Loucy (cell line): Measurements from ENCODE around the gene GADD45B.

Experiments used
- EZH2phosphoT487 ChIP-seq: fragments of 200-600 bp; IDR thresholded peaks from 2 replicates; pipeline ENCODE4 v1.6.1; 2018; ENCODE audit warnings: antibody characterized with exemption, mild to moderate bottlenecking, moderate library complexity, borderline replicate concordance
- TF ChIP-seq, protein P1 (sequence below): fragments of 200-600 bp; sonication (generic); conservative IDR thresholded peaks from 2 replicates; pipeline ENCODE4 v1.5.1; 2014; ENCODE audit warnings: mild to moderate bottlenecking, antibody characterized with exemption, low read length

DNA sequence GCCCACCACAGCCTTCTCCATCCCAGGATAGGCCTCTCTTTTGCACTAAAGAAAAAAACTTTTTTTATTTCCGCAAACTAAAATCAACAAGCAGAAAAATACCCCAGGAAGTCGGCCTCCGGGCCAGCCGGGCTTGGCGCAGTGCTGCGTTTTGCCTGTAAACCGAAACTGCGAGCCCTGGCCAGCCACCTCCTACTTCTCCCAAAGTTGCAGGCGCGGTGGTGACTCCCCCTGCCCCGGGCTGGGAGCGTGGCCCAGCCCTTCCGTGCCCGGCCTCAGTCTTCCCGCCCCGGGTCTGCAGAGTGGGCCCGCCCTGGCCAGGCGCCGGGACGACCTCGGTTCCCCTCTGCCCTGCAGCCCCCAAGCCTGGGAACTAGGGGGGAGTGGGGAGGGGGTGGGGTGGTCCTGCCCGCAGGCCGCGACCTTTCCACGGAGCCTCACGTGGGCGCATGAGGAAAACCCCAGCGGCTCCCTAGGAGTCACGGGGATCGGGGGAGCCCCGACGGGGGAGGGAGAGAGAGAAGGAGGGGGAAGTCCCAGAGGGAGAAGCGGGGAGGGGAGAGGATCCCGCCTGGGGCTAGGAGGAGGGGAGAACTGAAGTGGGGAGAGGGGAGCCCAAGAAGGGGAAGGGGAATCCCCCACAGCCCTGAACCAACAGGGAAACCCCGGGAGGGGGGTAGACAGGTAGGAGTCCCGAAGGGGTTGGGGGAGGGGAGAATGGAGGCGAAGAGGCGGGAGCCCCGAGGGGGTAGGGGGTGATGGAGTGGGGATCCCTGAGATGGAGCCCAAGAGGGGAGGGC, 3.0 kb downstream of the GADD45B start:
- TF ChIP-seq, protein P1, sequence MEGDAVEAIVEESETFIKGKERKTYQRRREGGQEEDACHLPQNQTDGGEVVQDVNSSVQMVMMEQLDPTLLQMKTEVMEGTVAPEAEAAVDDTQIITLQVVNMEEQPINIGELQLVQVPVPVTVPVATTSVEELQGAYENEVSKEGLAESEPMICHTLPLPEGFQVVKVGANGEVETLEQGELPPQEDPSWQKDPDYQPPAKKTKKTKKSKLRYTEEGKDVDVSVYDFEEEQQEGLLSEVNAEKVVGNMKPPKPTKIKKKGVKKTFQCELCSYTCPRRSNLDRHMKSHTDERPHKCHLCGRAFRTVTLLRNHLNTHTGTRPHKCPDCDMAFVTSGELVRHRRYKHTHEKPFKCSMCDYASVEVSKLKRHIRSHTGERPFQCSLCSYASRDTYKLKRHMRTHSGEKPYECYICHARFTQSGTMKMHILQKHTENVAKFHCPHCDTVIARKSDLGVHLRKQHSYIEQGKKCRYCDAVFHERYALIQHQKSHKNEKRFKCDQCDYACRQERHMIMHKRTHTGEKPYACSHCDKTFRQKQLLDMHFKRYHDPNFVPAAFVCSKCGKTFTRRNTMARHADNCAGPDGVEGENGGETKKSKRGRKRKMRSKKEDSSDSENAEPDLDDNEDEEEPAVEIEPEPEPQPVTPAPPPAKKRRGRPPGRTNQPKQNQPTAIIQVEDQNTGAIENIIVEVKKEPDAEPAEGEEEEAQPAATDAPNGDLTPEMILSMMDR: no peak
- TF ChIP-seq EZH2phosphoT487: no peak
